Measurements from ENCODE around the gene TIMM44.
"Not testable (repeated sequence)": the region's sequence is repeated elsewhere in the genome, so short reads cannot be mapped to it uniquely, and the experiment has no call there.

DNA sequence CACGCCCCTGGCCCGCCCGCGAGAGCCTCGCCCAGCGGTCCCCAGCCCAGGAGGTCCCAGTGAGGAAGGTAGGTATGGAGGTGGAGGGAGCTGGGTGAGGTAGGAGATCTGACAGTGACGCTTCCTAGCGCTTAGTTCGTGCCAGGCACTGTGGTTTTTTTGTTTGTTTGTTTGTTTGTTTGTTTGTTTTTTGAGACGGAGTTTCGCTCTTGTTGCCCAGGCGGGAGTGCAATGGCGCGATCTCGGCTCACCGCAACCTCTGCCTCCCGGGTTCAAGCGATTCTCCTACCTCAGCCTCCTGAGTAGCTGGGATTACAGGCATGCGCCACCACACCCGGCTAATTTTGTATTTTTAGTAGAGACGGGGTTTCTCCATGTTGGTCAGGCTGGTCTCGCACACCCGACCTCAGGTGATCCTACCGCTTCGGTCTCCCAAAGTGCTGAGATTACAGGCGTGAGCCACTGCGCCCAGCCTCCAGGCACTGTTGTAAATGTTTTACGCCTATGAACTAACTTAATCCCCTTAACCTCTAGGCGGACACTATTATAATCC, 25.3 kb downstream of the TIMM44 start:
- TF ChIP-seq, protein P1, sequence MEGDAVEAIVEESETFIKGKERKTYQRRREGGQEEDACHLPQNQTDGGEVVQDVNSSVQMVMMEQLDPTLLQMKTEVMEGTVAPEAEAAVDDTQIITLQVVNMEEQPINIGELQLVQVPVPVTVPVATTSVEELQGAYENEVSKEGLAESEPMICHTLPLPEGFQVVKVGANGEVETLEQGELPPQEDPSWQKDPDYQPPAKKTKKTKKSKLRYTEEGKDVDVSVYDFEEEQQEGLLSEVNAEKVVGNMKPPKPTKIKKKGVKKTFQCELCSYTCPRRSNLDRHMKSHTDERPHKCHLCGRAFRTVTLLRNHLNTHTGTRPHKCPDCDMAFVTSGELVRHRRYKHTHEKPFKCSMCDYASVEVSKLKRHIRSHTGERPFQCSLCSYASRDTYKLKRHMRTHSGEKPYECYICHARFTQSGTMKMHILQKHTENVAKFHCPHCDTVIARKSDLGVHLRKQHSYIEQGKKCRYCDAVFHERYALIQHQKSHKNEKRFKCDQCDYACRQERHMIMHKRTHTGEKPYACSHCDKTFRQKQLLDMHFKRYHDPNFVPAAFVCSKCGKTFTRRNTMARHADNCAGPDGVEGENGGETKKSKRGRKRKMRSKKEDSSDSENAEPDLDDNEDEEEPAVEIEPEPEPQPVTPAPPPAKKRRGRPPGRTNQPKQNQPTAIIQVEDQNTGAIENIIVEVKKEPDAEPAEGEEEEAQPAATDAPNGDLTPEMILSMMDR (IDR thresholded peaks at IDR 0.05) = peak in 2 of 5 experiments; percentile 6 to 20
- not testable (repeated sequence) for TF ChIP-seq POLR2A (IDR thresholded peaks at IDR 0.05)
